Measurements from ENCODE around the gene RAB38.

Gene RAB38

GRCh38 chr11:88174709-88175568 lies at the start of gene RAB38:
TSS of gene RAB38 (minus strand) at chr11:88175443. CDS start at chr11:88175384, 59 bp downstream.
- H4K20me1 ChIP-seq (ENCODE audit: insufficient read depth, low read length), result no peaks in the 10 kb centered on the region
- no peak within 1 kb of the TSS for H3K4me3 ChIP-seq (ENCODE audit: low read depth in 1 of 2, low read length in 2 of 2)
- TF ChIP-seq, protein P1, sequence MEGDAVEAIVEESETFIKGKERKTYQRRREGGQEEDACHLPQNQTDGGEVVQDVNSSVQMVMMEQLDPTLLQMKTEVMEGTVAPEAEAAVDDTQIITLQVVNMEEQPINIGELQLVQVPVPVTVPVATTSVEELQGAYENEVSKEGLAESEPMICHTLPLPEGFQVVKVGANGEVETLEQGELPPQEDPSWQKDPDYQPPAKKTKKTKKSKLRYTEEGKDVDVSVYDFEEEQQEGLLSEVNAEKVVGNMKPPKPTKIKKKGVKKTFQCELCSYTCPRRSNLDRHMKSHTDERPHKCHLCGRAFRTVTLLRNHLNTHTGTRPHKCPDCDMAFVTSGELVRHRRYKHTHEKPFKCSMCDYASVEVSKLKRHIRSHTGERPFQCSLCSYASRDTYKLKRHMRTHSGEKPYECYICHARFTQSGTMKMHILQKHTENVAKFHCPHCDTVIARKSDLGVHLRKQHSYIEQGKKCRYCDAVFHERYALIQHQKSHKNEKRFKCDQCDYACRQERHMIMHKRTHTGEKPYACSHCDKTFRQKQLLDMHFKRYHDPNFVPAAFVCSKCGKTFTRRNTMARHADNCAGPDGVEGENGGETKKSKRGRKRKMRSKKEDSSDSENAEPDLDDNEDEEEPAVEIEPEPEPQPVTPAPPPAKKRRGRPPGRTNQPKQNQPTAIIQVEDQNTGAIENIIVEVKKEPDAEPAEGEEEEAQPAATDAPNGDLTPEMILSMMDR (IDR thresholded peaks at IDR 0.05; ENCODE audit: borderline replicate concordance, extremely low read depth, low read length, poor library complexity, severe bottlenecking), result no peak
- no peak for TF ChIP-seq EZH2 (IDR thresholded peaks at IDR 0.05; ENCODE audit: borderline replicate concordance, low read depth, low read length, severe bottlenecking)
- no peak within 1 kb of the TSS for H3K4me2 ChIP-seq (ENCODE audit: insufficient read depth, low read length)
- no peak for DNase-seq
- no peak within 1 kb of the TSS for H3K9ac ChIP-seq (ENCODE audit: low read depth, low read length)
- no peak within 1 kb of the TSS for H3K27ac ChIP-seq (ENCODE audit: low read length)
- no peaks in the 10 kb centered on the region for H3K27me3 ChIP-seq (ENCODE audit: insufficient read depth, low read length, poor library complexity)
- H3K4me1 ChIP-seq (ENCODE audit: insufficient read depth, low read length), result no peaks in the 10 kb centered on the region
- H2AFZ ChIP-seq (ENCODE audit: low read depth, low read length), result no peak within 1 kb of the TSS
- no peaks in the 10 kb centered on the region for H3K36me3 ChIP-seq (ENCODE audit: insufficient read depth, low read length)
- H3K79me2 ChIP-seq (ENCODE audit: insufficient read depth, low read length), result no peaks in the 10 kb centered on the region
- ATAC-seq (ENCODE audit: insufficient read depth, low read depth), result no peak
- peaks cover 3% of the 10 kb centered on the region for H3K9me3 ChIP-seq (ENCODE audit: insufficient read depth, low read length, severe bottlenecking)

GRCh38 chr11:88213406-88213805 lies 38.2 kb upstream of the RAB38 start:
- no peaks in the 10 kb centered on the region for H3K79me2 ChIP-seq (ENCODE audit: insufficient read depth, low read length)
- no peaks in the 10 kb centered on the region for H4K20me1 ChIP-seq (ENCODE audit: insufficient read depth, low read length)
- DNase-seq (no peak), ATAC-seq (ENCODE audit: insufficient read depth, low read depth) (no peak)
- H3K4me2 ChIP-seq (ENCODE audit: insufficient read depth, low read length), result no peak overlapping the region
- no peaks in the 10 kb centered on the region for H3K4me1 ChIP-seq (ENCODE audit: insufficient read depth, low read length)
- H3K9me3 ChIP-seq (ENCODE audit: insufficient read depth, low read length, severe bottlenecking), result no peaks in the 10 kb centered on the region
- H2AFZ ChIP-seq (ENCODE audit: low read depth, low read length), result no peak overlapping the region
- no peak overlapping the region for H3K27ac ChIP-seq (ENCODE audit: low read length)
- no peak overlapping the region for H3K4me3 ChIP-seq (ENCODE audit: low read depth in 1 of 2, low read length in 2 of 2)
- no peaks in the 10 kb centered on the region for H3K36me3 ChIP-seq (ENCODE audit: insufficient read depth, low read length)
- TF ChIP-seq EZH2 (IDR thresholded peaks at IDR 0.05; ENCODE audit: borderline replicate concordance, low read depth, low read length, severe bottlenecking), result no peak
- H3K9ac ChIP-seq (ENCODE audit: low read depth, low read length), result no peak overlapping the region
- H3K27me3 ChIP-seq (ENCODE audit: insufficient read depth, low read length, poor library complexity), result no peaks in the 10 kb centered on the region

GRCh38 chr11:88212300-88212699 lies 37.1 kb upstream of the RAB38 start:
- TF ChIP-seq, protein P1 (IDR thresholded peaks at IDR 0.05; ENCODE audit: borderline replicate concordance, extremely low read depth, low read length, poor library complexity, severe bottlenecking), result no peak
- TF ChIP-seq EZH2 (IDR thresholded peaks at IDR 0.05; ENCODE audit: borderline replicate concordance, low read depth, low read length, severe bottlenecking), result no peak
- Histone ChIP-seq H4K20me1 (ENCODE audit: insufficient read depth, low read length) (no peaks in the 10 kb centered on the region), H3K36me3 (ENCODE audit: insufficient read depth, low read length) (no peaks in the 10 kb centered on the region), H3K4me1 (ENCODE audit: insufficient read depth, low read length) (no peaks in the 10 kb centered on the region), H3K79me2 (ENCODE audit: insufficient read depth, low read length) (no peaks in the 10 kb centered on the region), H3K9me3 (ENCODE audit: insufficient read depth, low read length, severe bottlenecking) (no peaks in the 10 kb centered on the region), H2AFZ (ENCODE audit: low read depth, low read length) (no peak overlapping the region), H3K4me3 (ENCODE audit: low read depth in 1 of 2, low read length in 2 of 2) (no peak overlapping the region), H3K4me2 (ENCODE audit: insufficient read depth, low read length) (no peak overlapping the region), H3K27me3 (ENCODE audit: insufficient read depth, low read length, poor library complexity) (no peaks in the 10 kb centered on the region), H3K9ac (ENCODE audit: low read depth, low read length) (no peak overlapping the region), H3K27ac (ENCODE audit: low read length) (no peak overlapping the region)
- ATAC-seq (ENCODE audit: insufficient read depth, low read depth) (no peak), DNase-seq (no peak)

DNA sequence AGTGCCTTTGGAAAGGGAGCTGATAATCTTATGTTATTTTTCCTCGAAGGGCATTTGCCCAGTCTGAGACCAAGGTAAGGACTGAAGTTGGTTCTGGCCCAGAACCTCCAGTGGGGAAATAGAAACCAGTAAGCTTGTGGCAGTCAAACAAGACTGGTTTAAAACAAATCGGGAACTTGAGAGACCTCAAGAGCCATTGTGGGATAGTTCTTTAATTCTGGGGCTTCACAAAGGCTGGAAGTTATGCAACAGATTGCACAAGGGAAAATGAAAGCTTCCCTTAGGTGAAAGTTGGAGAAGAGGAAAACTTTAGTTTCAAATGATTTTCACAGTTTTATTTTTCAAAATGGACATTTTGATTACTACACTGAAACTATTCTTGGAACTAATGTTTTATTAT lies 33.5 kb upstream of the RAB38 start:
- no peak overlapping the region for H3K4me2 ChIP-seq (ENCODE audit: insufficient read depth, low read length)
- H3K9me3 ChIP-seq (ENCODE audit: insufficient read depth, low read length, severe bottlenecking), result no peaks in the 10 kb centered on the region
- no peaks in the 10 kb centered on the region for H4K20me1 ChIP-seq (ENCODE audit: insufficient read depth, low read length)
- no peak overlapping the region for H2AFZ ChIP-seq (ENCODE audit: low read depth, low read length)
- no peaks in the 10 kb centered on the region for H3K27me3 ChIP-seq (ENCODE audit: insufficient read depth, low read length, poor library complexity)
- H3K9ac ChIP-seq (ENCODE audit: low read depth, low read length), result no peak overlapping the region
- DNase-seq (no peak), ATAC-seq (ENCODE audit: insufficient read depth, low read depth) (no peak)
- no peaks in the 10 kb centered on the region for H3K36me3 ChIP-seq (ENCODE audit: insufficient read depth, low read length)
- no peak overlapping the region for H3K4me3 ChIP-seq (ENCODE audit: low read depth in 1 of 2, low read length in 2 of 2)
- TF ChIP-seq, protein P1 (IDR thresholded peaks at IDR 0.05; ENCODE audit: borderline replicate concordance, extremely low read depth, low read length, poor library complexity, severe bottlenecking), result no peak
- no peak for TF ChIP-seq EZH2 (IDR thresholded peaks at IDR 0.05; ENCODE audit: borderline replicate concordance, low read depth, low read length, severe bottlenecking)
- no peaks in the 10 kb centered on the region for H3K79me2 ChIP-seq (ENCODE audit: insufficient read depth, low read length)
- no peaks in the 10 kb centered on the region for H3K4me1 ChIP-seq (ENCODE audit: insufficient read depth, low read length)
- no peak overlapping the region for H3K27ac ChIP-seq (ENCODE audit: low read length)
